Neutrophil (primary cell): ENCODE data around the gene ADCY9.

ENCODE experiments used
- H3K27ac ChIP-seq: fragments of 200-600 bp; sonication (generic); 2 replicates; pipeline ENCODE4 v1.5.1; 2016; ENCODE audit warnings: mild to moderate bottlenecking, moderate library complexity
- H3K27me3 ChIP-seq: fragments of 200-600 bp; sonication (generic); 2 replicates; pipeline ENCODE4 v1.6.0; 2016; ENCODE audit warnings: mild to moderate bottlenecking
- H3K36me3 ChIP-seq: fragments of 200-600 bp; sonication (generic); 2 replicates; pipeline ENCODE4 v1.5.1; 2017
- H3K4me1 ChIP-seq, 2 experiments: fragments of 200-600 bp in 1 of 2; sonication (generic) in 1 of 2; 1 replicate in 1 of 2; 2 replicates in 1 of 2; pipeline versions ENCODE4 v1.5.1 to v1.6.1; 2013 to 2016; ENCODE audit warnings: low read depth in 1 of 2, low read length in 1 of 2, mild to moderate bottlenecking in 1 of 2, moderate library complexity in 1 of 2; ENCODE audit not compliant: control insufficient read depth in 1 of 2, insufficient read depth in 1 of 2
- H3K4me3 ChIP-seq, 2 experiments: fragments of 200-600 bp in 1 of 2; sonication (generic) in 1 of 2; 1 replicate in 1 of 2; 2 replicates in 1 of 2; pipeline ENCODE4 v1.5.1; 2013 to 2016; ENCODE audit warnings: low read depth in 1 of 2, low read length in 1 of 2, mild to moderate bottlenecking in 1 of 2, moderate library complexity in 1 of 2
- H3K9me3 ChIP-seq: fragments of 200-600 bp; sonication (generic); 2 replicates; pipeline ENCODE4 v1.5.1; 2016
- CTCF ChIP-seq: fragments of 200-600 bp; sonication (generic); IDR thresholded peaks from 2 replicates; pipeline ENCODE4 v1.5.1; 2016; ENCODE audit warnings: antibody characterized with exemption

ADCY9 gene

GRCh38 chr16:3959148-3959547 lies 157.1 kb downstream of the ADCY9 start:
- H3K27me3 ChIP-seq: peaks cover 90% of the 10 kb centered on the region
- H3K4me1 ChIP-seq: peaks cover 8 to 14% of the 10 kb centered on the region in 2 experiments
- H3K27ac ChIP-seq: no peak overlapping the region
- H3K36me3 ChIP-seq: no peaks in the 10 kb centered on the region
- TF ChIP-seq CTCF: no peak
- H3K4me3 ChIP-seq: no peak overlapping the region
- H3K9me3 ChIP-seq: no peaks in the 10 kb centered on the region

- H3K36me3 ChIP-seq: no peaks in the 10 kb centered on the region
- no peak overlapping the region for H3K27ac ChIP-seq
- H3K4me1 ChIP-seq: peaks cover 6 to 14% of the 10 kb centered on the region in 2 experiments
- TF ChIP-seq CTCF: no peak
- H3K27me3 ChIP-seq: peaks cover 90% of the 10 kb centered on the region
- H3K4me3 ChIP-seq: no peak overlapping the region
- H3K9me3 ChIP-seq: no peaks in the 10 kb centered on the region
These were observed 158.8 kb downstream of the ADCY9 start for GRCh38 chr16:3957344-3957980.

- no peaks in the 10 kb centered on the region for H3K9me3 ChIP-seq
- no peaks in the 10 kb centered on the region for H3K36me3 ChIP-seq
- no peaks in the 10 kb centered on the region for H3K4me1 ChIP-seq
- H3K27me3 ChIP-seq: peaks cover 86% of the 10 kb centered on the region
- H3K4me3 ChIP-seq: no peak overlapping the region
- no peak overlapping the region for H3K27ac ChIP-seq
- no peak for TF ChIP-seq CTCF
These were observed 161.8 kb downstream of the ADCY9 start for GRCh38 chr16:3954411-3954921.

- Histone ChIP-seq H3K27me3 (peaks cover 86% of the 10 kb centered on the region), H3K4me1 (no peaks in the 10 kb centered on the region), H3K9me3 (no peaks in the 10 kb centered on the region), H3K4me3 (no peak overlapping the region), H3K27ac (no peak overlapping the region), H3K36me3 (no peaks in the 10 kb centered on the region)
- no peak for TF ChIP-seq CTCF
These were observed 162.4 kb downstream of the ADCY9 start for GRCh38 chr16:3953728-3954410.

- no peaks in the 10 kb centered on the region for H3K4me1 ChIP-seq
- H3K27me3 ChIP-seq: peaks cover 82% of the 10 kb centered on the region
- no peaks in the 10 kb centered on the region for H3K36me3 ChIP-seq
- no peak overlapping the region for H3K27ac ChIP-seq
- no peaks in the 10 kb centered on the region for H3K9me3 ChIP-seq
- TF ChIP-seq CTCF: no peak
- H3K4me3 ChIP-seq: no peak overlapping the region
These were observed 163.5 kb downstream of the ADCY9 start for GRCh38 chr16:3952737-3953131.
